Sciatic nerve (tissue), 2 donors: Measurements from ENCODE around the gene ZSCAN30. TPM values are rescaled to one million over a fixed set of nuclear protein-coding genes. Genes with fewer than 3 reads are reported as not detected.

Experiments used
- ATAC-seq: fragments of 200-7000 bp; cut with Tn5 transposase; one replicate; pipeline ENCODE4 v1.9.1; 2020; ENCODE audit warnings: mild to moderate bottlenecking, moderate library complexity
- DNase-seq: peaks from one replicate; pipeline ENCODE4 v3.0.0-alpha.2; 2020; ENCODE audit warnings: low spot score
- intact Hi-C: fragments of 100-400 bp; cut with DNase I; formaldehyde crosslinking; loops from one replicate; pipeline ENCODE4 v1.14.2; 2022
- total RNA-seq: library from RNA; stranded (reverse); fragmentation: NEBNext Ultra II Directional; extraction: Animal tissue kit (Norgen Biotek cat#: 25700); gene quantifications from one replicate; pipeline ENCODE4 v1.2.1, GENCODE V29; 2021
- donor health status: DM: no; HTN: no; CAD: no.
- donor health status: DM: no; HTN: no; CAD: no.

Gene ZSCAN30
- total RNA-seq, 1 donor from 2014 or later: 28.4 TPM

DNA sequence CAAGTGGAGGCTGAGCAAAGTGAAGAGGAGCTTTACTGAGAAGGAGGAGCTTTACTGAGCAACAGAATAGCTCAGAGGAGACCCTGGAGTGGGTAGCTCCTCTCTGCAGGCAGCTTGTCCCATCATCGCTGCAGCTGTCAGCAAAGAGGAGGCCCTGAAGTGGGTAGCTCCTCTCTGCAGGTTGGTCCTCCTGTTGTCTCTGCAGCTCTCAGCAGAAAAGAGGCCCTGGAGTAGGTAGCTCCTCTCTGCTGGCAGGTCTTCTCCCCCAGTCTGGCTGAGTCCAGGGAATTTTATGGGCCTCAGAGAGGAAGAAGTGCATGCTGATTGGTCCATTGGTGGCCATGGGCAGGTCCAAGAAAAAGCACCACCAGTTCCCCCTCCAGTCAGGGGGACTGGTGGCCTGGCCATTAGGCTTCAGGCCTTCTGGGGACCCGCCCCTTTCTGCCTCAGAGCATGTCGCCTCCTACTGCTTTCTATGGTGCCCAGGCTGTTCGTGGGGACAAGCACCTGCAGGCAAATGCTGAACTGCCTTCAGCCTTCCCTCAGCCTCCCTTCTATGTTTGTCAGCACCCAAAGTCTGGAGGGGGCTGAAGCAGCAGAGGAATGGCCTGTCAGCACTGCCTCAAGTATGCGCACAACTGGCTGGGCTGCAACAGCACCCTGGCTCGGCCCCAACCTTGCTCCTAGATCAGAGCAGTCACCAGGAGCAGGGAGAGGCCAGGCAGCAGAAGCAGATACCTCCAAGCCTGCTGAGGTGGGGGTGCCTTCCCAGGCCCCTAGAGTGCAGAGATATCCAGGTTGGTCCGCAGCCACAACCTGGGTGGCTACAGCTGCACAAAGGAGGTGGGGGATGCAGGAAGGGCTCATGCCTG is 5.9 kb downstream of the ZSCAN30 start:
- ATAC-seq (no peak), DNase-seq (no peak)
- intact Hi-C loops: no loop called here

DNA sequence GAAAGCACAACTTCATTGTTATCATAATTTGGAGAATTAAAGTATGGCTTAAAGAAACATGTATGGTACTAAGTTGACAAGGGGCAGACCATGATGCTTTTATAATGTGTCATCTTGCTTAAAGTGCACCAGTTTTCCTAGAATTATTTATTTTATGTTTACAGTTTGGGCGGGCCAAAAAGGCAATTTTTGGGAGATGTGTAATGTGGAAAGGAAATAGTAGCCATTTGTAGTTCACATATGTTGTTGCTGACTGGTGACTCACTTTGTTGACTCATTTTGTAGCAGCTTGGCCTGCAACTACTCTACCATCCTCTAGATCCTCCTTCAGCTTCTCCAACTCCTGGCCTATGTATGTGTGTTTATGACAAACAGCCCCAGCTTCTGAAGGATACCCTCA is 7.7 kb downstream of the ZSCAN30 start:
- no peak for ATAC-seq
- intact Hi-C loops: no loop called here
- DNase-seq: no peak

DNA sequence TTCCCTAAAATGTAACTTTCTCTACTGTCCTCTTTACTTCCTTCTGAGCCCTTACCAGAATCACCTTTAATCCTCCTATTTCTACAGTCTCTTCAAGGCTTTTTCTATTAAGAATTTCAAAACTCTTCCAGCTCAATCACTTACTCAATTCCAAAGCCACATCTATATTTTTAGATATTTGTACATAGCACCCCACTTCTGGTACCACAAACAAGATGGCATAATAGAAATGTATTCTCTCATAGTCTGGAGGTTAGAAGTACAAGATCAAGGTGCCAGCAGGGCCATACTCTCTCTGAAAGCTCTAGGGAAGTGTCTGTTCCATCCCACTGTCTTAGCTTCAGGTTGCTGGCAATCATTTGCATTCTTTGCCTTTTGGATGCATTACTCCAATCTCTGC is 11.1 kb downstream of the ZSCAN30 start:
- ATAC-seq (no peak), DNase-seq (no peak)
- intact Hi-C loops: no loop called here

DNA sequence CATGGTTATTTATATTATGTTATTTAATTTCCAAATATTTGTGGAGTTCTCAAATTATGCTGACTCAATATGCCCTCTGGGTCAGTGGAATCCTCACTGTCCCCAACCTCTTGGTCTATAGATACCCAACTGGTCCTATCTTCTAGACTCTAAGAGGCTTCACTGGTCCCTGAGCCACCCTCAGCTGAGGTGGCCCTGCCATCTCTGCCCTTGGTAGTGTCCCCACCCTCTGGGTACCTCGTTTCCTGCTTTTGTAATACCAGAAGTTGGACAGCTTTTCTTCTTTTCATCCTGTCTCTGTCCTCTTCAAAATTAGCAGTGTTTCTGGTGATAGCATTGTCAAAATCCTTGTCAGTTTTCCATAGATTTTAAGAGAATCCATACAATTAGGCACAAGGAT is 11.9 kb downstream of the ZSCAN30 start:
- intact Hi-C loops: no loop called here
- ATAC-seq (no peak), DNase-seq (no peak)

GRCh38 chr18:35277633-35278032 is 12.4 kb downstream of the ZSCAN30 start:
- intact Hi-C loops: no loop called here
- DNase-seq: no peak

DNA sequence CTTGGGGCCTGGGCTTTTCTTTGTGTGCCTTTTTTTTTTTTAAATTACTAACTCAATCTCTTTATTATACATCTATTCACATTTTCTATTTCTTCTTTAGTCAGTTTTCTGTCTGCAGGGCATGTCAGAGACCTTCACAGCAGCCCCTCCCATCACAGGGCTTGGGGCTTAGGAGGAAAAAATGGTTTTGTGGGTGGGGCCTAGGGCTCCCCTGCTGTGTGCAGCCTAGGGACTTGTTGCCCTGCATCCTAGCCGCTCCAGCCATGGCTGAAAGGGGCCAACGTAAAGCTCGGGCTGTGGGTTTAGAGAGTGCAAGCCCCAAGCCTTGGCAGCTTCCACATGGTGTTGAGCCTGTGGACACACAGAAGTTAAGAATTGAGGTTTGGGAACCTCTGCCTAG is 13.8 kb downstream of the ZSCAN30 start:
- intact Hi-C loops: no loop called here
- ATAC-seq: no peak

More at GRCh38 chr18:35277633-35278032, 12.4 kb downstream of the ZSCAN30 start:
- no peak for ATAC-seq

DNA sequence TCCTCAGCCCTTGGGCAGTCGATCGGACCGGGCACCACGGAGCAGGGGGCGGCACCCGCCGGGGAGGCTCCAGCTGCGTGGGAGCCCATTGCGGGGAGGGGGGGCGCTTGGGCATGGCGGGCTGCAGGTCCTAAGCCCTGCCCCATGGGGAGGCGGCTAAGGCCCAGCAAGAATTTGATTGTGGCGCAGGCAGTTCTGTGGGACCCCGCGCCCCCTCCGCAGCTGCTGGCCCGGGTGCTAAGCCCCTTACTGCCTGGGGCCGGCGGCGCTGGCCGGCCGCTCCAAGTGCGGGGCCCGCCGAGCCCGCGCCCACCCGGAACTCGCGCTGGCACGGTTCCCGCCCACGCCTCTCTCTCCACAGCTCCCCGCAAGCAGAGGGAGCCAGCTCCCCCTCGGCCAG is 18.4 kb downstream of the ZSCAN30 start:
- no peak for DNase-seq
- intact Hi-C loops: no loop called here
- ATAC-seq: no peak

More for the DNA sequence above, 13.8 kb downstream of the ZSCAN30 start:
- no peak for DNase-seq

GRCh38 chr18:35268821-35269220 is 21.2 kb downstream of the ZSCAN30 start:
- no peak for DNase-seq
- intact Hi-C loops: no loop called here

DNA sequence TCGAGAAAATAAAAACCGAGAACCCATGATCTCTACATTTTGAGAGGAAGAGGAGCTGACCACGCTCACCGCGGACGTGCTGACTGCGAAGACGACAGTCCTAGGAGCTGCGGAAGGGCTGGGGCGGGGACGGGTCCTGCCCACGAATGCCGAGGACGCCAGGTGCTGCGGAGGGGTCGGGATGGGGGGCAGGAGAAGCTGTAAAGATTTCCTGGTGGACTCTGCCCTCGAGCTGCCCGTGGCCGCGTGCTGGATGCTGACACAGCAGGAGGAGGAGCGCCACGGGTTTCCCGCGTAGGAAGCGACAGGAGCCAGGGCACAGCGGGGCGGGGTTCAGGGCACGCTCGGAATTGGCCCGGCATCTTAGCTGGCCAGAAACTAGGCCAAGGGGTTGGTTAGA is 22.2 kb downstream of the ZSCAN30 start:
- intact Hi-C loops: no loop called here
- ATAC-seq (peak; percentile 41), DNase-seq (no peak)

More at GRCh38 chr18:35268821-35269220, 21.2 kb downstream of the ZSCAN30 start:
- ATAC-seq: no peak

GRCh38 chr18:35267161-35267651 is 22.8 kb downstream of the ZSCAN30 start:
- DNase-seq (peak; percentile 86), ATAC-seq (peak; percentile 97)
- intact Hi-C loops: no loop called here

DNA sequence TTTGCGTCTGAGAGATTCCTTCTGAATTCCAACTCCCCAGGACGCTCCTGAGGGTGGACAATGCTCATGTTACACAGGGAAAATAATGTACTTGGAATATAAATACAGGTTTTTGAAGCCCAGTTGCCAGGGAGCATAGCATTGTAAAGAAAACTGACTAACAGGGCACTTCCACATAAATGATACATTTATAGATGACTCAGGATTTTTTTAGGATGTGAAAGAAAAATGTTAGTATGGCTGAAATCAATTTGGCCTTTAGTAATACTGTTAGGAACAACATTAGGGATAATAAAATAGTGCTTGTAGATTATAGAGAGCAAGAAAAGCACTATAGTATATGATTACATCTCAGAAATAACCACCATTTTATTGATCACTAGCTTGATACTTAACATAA is 25.6 kb downstream of the ZSCAN30 start:
- DNase-seq: no peak
- no peak for ATAC-seq

DNA sequence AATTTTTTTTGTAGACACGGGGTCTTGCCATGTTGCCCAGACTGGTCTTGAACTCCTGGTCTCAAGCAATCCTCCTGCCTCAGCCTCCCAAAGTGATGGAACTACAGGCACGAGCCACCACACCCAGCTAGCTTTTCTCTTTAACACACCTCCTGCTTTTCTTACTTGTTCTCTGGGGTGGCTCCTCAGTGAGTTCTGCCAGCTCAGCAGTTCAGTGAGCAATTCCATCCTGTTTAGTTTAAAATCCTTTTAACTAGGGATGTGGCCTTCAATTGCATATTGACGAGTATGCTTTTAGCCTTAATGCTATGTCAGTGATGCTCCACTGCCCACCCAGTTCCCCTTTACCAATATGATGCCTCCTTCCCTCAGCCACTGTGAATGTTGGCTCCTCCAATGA is 33.1 kb downstream of the ZSCAN30 start:
- DNase-seq (no peak), ATAC-seq (no peak)

More for the DNA sequence above, 25.6 kb downstream of the ZSCAN30 start:
- intact Hi-C loops: no loop called here

DNA sequence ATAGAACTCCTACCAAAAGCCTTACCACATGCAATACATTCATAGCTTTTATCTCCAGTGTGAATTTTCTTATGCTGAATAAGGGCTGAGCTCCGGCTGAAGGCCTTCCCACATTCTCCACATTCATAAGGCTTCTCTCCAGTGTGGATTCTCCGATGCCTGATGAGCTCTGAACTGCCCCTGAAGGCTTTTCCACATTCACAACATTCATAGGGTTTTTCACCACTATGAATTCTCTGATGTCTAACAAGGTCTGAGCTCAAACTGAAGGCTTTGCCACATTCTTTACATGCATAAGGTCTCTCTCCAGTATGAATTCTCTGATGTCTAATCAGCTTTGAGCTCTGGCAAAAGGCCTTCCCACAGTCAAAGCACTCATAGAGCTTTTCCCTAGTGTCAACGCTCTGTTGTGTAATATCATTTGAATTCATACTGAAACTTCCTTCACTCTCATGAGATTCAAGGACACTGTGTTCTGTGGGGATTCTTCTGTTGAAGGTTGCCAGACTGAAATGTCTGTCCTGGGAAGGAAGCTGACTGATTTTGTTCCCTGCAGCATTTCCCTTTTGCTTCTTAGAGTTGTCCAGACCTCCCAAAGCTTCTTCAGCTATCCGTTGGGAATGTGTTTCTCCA is 36.3 kb downstream of the ZSCAN30 start:
- DNase-seq (no peak), ATAC-seq (no peak)
- intact Hi-C loops: no loop called here

More for the DNA sequence above, 33.1 kb downstream of the ZSCAN30 start:
- intact Hi-C loops: no loop called here

DNA sequence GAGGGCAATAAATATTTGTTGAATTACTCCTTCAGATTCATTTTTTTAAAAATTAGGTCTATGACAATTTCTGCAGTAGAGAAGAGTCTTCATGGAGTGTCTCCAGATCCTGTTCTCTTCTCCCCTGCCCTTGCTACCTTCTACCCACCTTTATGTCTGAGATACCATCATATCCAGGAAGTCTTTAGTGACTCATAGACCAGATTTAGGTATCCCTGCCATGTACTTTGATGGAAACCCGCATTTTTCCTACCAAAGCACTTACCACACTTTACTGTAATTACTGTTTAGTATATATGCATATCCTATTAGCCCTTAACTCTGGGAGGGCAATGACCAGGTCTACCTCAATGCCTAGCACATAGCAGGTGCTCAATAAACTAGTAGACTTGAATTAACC is 37.6 kb downstream of the ZSCAN30 start:
- no peak for ATAC-seq
- intact Hi-C loops: no loop called here
- no peak for DNase-seq

DNA sequence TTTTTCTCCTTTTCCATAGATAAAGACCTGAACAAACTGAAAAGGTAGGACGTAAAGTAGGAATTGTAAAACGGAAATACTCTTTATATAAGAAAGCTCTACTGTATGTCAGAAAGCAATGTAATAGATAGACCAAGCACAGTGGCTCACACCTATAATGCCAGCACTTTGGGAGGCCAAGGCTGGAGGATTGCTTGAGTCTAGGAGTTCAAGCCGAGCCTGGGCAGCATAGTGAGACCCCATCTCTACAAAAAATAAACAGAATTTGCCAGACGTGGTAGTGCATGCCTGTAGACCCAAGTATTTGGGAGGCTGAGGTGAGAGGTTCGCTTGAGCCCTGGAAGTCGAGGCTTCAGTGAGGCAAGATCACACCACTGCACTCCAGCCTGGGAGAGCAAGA is 41.6 kb downstream of the ZSCAN30 start:
- ATAC-seq (no peak), DNase-seq (no peak)
- intact Hi-C loops: no loop called here

GRCh38 chr18:35247412-35248249 is 42.4 kb downstream of the ZSCAN30 start:
- intact Hi-C loops: no loop called here
- DNase-seq (no peak), ATAC-seq (no peak)

GRCh38 chr18:35246831-35247230 is 43.2 kb downstream of the ZSCAN30 start:
- intact Hi-C loops: no loop called here
- DNase-seq: no peak
- no peak for ATAC-seq

- DNase-seq: no peak
- ATAC-seq: no peak
- intact Hi-C loops: loop anchor here (2.0 kb wide), 1 partner anchor 43 kb away; no protein-coding TSS in a partner anchor
These were observed 44.2 kb downstream of the ZSCAN30 start for GRCh38 chr18:35245719-35246317.

- DNase-seq (no peak), ATAC-seq (no peak)
- intact Hi-C loops: loop anchor here (2.0 kb wide), 1 partner anchor 44 kb away; no protein-coding TSS in a partner anchor
These were observed 45.4 kb downstream of the ZSCAN30 start for GRCh38 chr18:35244671-35245070.
